Coronary artery (tissue), 2 donors: Measurements from ENCODE around the gene NHLH1.

Source experiments
- DNase-seq: peaks from one replicate; pipeline ENCODE4 v3.0.0-alpha.2; 2017; ENCODE audit warnings: low spot score
- H3K27ac ChIP-seq, 2 donors: fragments of 200-600 bp; sonication (generic); one replicate each; pipeline ENCODE4 v1.5.1; 2016 to 2019
- H3K4me3 ChIP-seq: fragments of 200-600 bp; sonication (generic); 2 replicates; pipeline ENCODE4 v1.5.1; 2016; ENCODE audit warnings: mild to moderate bottlenecking, moderate library complexity
- CTCF ChIP-seq: fragments of 200-600 bp; sonication (generic); IDR thresholded peaks from one replicate; pipeline ENCODE4 v1.5.1; 2019; ENCODE audit warnings: antibody characterized with exemption

Gene NHLH1

GRCh38 chr1:160371346-160371631 is 4.4 kb downstream of the NHLH1 start:
- no peak overlapping the region for H3K4me3 ChIP-seq

GRCh38 chr1:160371756-160372155 is 4.9 kb downstream of the NHLH1 start:
- Histone ChIP-seq H3K27ac (no peak overlapping the region), H3K4me3 (no peak overlapping the region)
- DNase-seq: no peak
- TF ChIP-seq CTCF: no peak

More at GRCh38 chr1:160371346-160371631, 4.4 kb downstream of the NHLH1 start:
- TF ChIP-seq CTCF: no peak
- no peak for DNase-seq
- H3K27ac ChIP-seq: no peak overlapping the region

GRCh38 chr1:160373696-160374095 is 6.8 kb downstream of the NHLH1 start:
- DNase-seq: no peak
- no peak overlapping the region for H3K27ac ChIP-seq
- H3K4me3 ChIP-seq: no peak overlapping the region
- no peak for TF ChIP-seq CTCF

GRCh38 chr1:160374306-160375110 is 7.6 kb downstream of the NHLH1 start:
- no peak overlapping the region for H3K4me3 ChIP-seq
- no peak for TF ChIP-seq CTCF
- peak overlapping the region in 1 of 2 donors; percentile 55 for H3K27ac ChIP-seq
- DNase-seq: no peak

- peak; percentile 55 for DNase-seq
- no peak overlapping the region for H3K4me3 ChIP-seq
Measured at GRCh38 chr1:160375788-160376524, 9.1 kb downstream of the NHLH1 start.

GRCh38 chr1:160376525-160377131 is 9.8 kb downstream of the NHLH1 start:
- no peak overlapping the region for H3K27ac ChIP-seq
- peak; percentile 73 for TF ChIP-seq CTCF
- no peak overlapping the region for H3K4me3 ChIP-seq
- peak; percentile 46 for DNase-seq

More at GRCh38 chr1:160375788-160376524, 9.1 kb downstream of the NHLH1 start:
- peak overlapping the region in 1 of 2 donors; percentile 45 for H3K27ac ChIP-seq
- no peak for TF ChIP-seq CTCF
